PFSK-1 (cell line): Measurements from ENCODE around the gene FOXJ2.

ENCODE experiments used
- POLR2AphosphoS5 ChIP-seq: IDR thresholded peaks from 2 replicates; pipeline ENCODE4 v1.6.1; 2012; ENCODE audit warnings: low read depth, mild to moderate bottlenecking, control low read depth, low read length, moderate library complexity
- REST ChIP-seq, 2 experiments: IDR thresholded peaks; 2 replicates each; pipeline versions ENCODE4 v1.6.1 to v1.8.0; 2011 to 2012; ENCODE audit warnings: low read depth in 2 of 2, low read length in 2 of 2, control low read depth in 1 of 2, inconsistent platforms in 1 of 2, mild to moderate bottlenecking in 1 of 2, moderate library complexity in 1 of 2; ENCODE audit not compliant: insufficient read depth in 1 of 2
- SIN3A ChIP-seq: IDR thresholded peaks from 2 replicates; pipeline ENCODE4 v1.6.1; 2012; ENCODE audit warnings: mild to moderate bottlenecking, low read length, moderate library complexity, borderline replicate concordance; ENCODE audit not compliant: insufficient read depth
- TAF1 ChIP-seq: IDR thresholded peaks from 2 replicates; pipeline ENCODE4 v1.6.1; 2012; ENCODE audit warnings: low read length, control low read depth, borderline replicate concordance; ENCODE audit not compliant: insufficient read depth

GRCh38 chr12:8012651-8013309 lies 19.7 kb upstream of the FOXJ2 start:
- no peak for TF ChIP-seq REST (IDR thresholded peaks at IDR 0.05; ENCODE audit: insufficient read depth in 1 of 2, low read depth in 2 of 2, low read length in 2 of 2)
- TF ChIP-seq POLR2AphosphoS5: no peak
- TF ChIP-seq TAF1: no peak
- TF ChIP-seq SIN3A: no peak
